Frontal cortex (tissue), 4 donors: Measurements from ENCODE around the gene HERPUD1. TPM values are rescaled to one million over a fixed set of nuclear protein-coding genes. Genes with fewer than 3 reads are reported as not detected.

Experiments
- DNase-seq, 2 donors: peaks; one replicate each; pipeline ENCODE4 v3.0.0; 2012; ENCODE audit warnings: low spot score in 2 of 2
- FAIRE-seq: peaks from 2 replicates; lab custom pipeline; 2012; peaks lifted over from hg19 to GRCh38; lab: Jason Lieb, UNC
- total RNA-seq: library from RNA; depleted of rRNA; stranded (reverse); fragments of >200 nt; gene quantifications from one replicate; pipeline ENCODE4 v1.2.3, GENCODE V29; 2014
- donor health status: control.
- donor health status: control.
- donor health status: control.

HERPUD1 gene
- total RNA-seq, 1 donor from 2014 or later, result 42.0 TPM

GRCh38 chr16:56910654-56911539 is 21.0 kb upstream of the HERPUD1 start:
- no peak for FAIRE-seq
- no peak for DNase-seq

GRCh38 chr16:56911771-56912571 is 20.0 kb upstream of the HERPUD1 start:
- no peak for DNase-seq
- FAIRE-seq, result no peak

DNA sequence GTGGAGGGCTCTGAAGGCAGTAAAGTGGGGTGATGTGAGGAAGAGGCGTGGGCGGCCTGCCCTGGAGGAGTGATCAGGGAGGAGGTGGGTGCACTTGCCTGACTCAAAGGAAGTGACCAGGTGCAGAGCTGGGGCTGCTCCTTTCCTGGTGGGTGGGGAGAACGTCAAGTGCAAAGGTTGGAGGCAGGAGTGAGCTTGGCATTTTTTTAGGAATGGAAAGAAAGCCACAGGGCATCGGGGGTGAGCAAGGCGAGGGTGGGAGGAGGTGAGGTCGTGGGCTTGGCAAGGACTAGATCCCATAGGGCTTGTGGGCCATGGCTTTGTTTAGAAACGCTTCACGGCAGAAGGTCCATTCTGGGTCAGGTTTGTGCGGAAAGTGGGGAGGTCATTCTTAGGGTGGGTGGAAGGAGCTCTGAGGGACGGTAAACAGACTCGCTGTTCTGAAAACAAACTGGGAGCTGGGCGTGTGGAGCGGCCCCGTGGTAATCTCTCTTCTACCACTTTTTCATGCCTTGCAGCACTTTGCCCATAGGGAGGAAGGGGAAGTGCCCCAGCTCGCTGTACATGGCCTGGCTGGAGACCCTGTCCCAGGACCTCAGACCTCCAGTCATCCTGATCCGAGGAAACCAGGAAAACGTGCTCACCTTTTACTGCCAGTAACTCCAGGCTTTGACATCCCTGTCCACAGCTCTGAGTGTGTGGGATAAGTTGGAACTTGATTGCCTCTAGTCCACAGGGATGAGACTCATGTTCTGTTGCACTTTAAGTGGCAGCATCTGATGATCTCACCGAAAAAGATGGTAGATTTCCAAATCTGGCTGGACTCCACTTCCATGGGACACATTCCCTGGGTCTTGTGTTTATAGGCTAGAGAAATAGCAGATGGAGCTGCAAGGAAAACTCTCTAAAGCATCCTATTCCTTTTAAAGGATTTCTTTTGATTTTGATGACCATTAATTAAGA is 18.9 kb upstream of the HERPUD1 start:
- FAIRE-seq (no peak), DNase-seq (no peak)

DNA sequence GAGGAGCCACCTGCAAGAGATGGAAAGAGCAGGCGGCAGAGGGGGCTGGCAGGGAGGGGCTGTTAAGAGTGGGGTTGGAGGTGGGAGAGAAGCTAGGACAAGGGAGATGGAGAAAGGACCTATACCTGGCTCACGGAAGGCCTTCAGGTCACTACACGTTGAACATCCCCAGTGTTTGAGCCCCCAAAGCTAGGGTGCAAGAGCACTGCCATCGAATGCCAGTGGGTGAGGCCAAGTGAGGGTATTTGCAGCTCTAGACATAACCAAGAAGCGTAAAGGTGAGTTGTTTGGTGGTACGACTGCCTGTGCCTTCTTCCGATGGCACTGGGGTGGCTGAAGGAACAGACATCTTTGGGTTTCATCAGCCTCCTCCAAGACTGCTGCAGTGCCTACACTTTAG is 17.0 kb upstream of the HERPUD1 start:
- DNase-seq, result no peak
- FAIRE-seq, result no peak

- no peak for DNase-seq
- no peak for FAIRE-seq
Measured at GRCh38 chr16:56915336-56916119, 16.4 kb upstream of the HERPUD1 start.

DNA sequence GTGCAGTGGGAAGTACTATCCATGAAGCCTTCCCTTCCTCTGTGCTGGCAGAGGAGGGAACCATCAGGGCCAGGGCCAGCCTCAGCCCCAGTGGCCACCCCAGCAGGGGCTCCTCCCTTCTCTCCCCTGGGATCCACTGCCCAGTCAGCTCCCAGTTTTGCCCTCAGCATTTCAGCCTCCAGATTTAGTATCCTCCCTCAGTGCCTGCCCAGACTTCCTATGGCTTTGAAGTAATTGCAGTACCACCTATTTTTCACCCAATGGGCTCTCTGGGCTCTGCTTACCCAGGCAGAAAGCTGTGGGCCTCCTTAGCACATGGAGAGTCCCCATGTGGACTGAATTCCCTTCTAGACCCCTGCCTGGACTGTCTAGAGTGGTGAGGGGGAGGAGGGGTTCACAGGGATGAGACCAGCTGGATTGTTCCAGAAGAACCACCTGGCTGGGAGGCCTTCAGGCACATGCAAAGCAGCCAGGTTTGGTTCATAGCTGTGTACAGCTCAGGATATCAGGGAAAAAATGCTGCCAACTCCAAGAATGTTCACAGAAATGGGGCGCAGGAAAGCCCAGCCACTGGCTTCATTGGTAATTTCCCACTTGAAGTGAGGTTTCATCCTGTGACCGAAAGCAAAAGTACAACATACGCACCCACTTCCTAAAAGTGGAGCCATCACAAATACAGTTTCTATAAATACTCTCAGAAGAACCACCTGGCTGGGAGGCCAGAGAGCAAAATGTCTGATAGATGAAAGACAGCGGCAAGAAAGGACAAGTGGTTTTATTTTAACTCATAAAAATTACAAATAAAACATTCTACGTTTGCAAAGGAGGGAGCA is 15.2 kb upstream of the HERPUD1 start:
- DNase-seq (no peak), FAIRE-seq (no peak)

- DNase-seq (no peak), FAIRE-seq (no peak)
Measured at GRCh38 chr16:56918467-56919012, 13.4 kb upstream of the HERPUD1 start.

- FAIRE-seq (no peak), DNase-seq (no peak)
Measured at GRCh38 chr16:56919099-56919800, 12.7 kb upstream of the HERPUD1 start.

DNA sequence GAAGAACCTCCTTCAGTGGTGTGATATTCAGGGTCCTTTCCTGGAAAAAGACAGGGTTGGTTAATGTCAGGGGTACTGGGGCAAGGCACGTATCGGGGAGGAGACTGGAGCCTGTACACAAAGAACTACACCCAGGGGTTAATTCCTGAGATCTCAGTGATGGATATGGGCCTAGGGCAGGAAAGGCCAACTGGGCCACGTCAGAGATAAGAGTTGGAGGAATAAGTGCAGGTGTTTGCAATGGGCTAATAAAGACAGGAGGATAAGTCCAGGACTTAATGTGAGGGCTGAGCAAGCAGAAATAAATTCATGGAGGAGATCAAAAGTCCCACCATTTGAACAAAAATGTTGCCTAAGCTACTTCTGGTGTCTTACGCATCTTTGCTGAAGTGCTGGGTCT is 10.4 kb upstream of the HERPUD1 start:
- no peak for FAIRE-seq

GRCh38 chr16:56923481-56924091 is 8.4 kb upstream of the HERPUD1 start:
- FAIRE-seq (no peak), DNase-seq (no peak)

More for the DNA sequence above, 10.4 kb upstream of the HERPUD1 start:
- DNase-seq, result no peak

DNA sequence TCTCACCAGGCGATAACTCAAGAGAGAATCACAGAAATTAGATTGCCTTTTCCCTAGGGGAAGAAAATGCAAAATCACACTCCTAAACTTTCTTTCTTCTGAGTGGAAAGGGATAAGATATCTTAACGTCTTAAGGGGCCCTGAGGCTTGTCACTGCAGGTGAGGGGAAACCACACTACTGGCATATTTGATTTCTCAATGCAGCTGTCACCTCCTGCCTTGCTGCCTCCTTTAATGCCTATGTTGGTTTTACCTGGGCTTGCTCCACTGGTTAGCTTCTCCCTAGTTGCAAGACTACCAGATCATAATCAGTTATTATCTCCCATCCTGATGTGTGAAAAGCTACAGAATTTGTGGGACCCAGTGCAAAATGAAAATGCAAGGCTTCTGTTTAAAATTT is 4.5 kb upstream of the HERPUD1 start:
- FAIRE-seq (no peak), DNase-seq (no peak)

GRCh38 chr16:56929639-56930038 is 2.3 kb upstream of the HERPUD1 start:
- FAIRE-seq (no peak), DNase-seq (no peak)

GRCh38 chr16:56930486-56931270 is 1.3 kb upstream of the HERPUD1 start:
- DNase-seq (no peak), FAIRE-seq (no peak)

DNA sequence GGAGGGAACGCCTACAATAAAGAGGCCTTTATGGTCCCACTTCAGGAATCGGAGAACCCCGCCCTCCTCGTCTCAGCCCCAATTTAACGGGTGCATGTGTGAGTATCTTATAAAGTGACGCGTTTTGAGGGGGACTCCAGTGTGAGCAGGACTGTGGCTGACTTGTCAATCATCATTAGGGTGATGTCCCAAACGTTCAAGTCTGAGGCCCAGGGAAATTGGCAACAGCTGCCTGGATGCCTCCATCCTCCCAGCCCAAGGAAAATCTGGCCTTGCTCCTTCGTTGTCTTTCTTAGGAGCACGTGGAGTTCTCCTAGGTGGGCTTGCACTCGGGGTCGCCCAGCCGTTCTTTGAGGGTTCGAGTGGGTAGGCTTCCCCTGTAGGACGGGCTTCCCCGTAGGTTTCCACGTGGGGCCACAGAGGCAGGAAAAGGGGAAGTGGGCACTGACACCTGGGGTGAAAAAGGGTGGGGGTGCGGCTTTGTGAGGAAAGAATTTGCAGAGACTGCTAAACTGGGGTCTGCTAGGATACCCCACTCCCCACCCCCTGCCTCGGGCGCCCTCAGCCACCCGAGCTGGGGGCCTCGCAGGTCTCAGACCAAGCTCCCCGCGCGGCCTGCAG is 561 bp upstream of the HERPUD1 start:
- DNase-seq, result peak in 1 of 2 donors; percentile 39
- no peak for FAIRE-seq

- no peak for FAIRE-seq
- DNase-seq, result peak; percentile 56 to 66
Measured at GRCh38 chr16:56932721-56933619, 1.0 kb downstream of the HERPUD1 start.
